ENCODE data around the gene FSCN2. TPM values are rescaled to one million over a fixed set of nuclear protein-coding genes. Genes with fewer than 3 reads are reported as not detected.
A peak's percentile ranks its signal among the peaks of the same experiment; 100 is the strongest.

FSCN2 gene
- total RNA-seq, 2 donors from 2014 or later, result 1.0 to 1.8 TPM

GRCh38 chr17:81516439-81516838 lies 11.7 kb upstream of the FSCN2 start:
- H3K9ac ChIP-seq (ENCODE audit: extremely low read depth, low read length, poor library complexity, severe bottlenecking), result no peak overlapping the region
- no peak for TF ChIP-seq CTCF (conservative IDR thresholded peaks at IDR 0.05)
- peak overlapping the region; percentile 93 for H3K4me3 ChIP-seq (ENCODE audit: low read length)
- Mint-ChIP-seq H3K27me3 (ENCODE audit: insufficient read depth) (peaks cover 12% of the 10 kb centered on the region), H3K9me3 (peaks cover 3% of the 10 kb centered on the region), H3K4me1 (peaks cover 18% of the 10 kb centered on the region), H3K27ac (no peak overlapping the region), H3K36me3 (ENCODE audit: low read depth) (peaks cover 14% of the 10 kb centered on the region), H3K4me3 (peak overlapping the region; percentile 98)
- H3K9me3 ChIP-seq (ENCODE audit: control insufficient read depth, low read length), result no peaks in the 10 kb centered on the region
- DNase-seq, result no peak
- H3K27ac ChIP-seq (ENCODE audit: low read depth, low read length), result no peak overlapping the region
- WGBS, 2 experiments (ENCODE audit: insufficient coverage in 1 of 2, insufficient read length in 1 of 2), result 86 to 100% methylated on average over 2 to 4 of the region's 4 CpGs
- peaks cover 17% of the 10 kb centered on the region for H3K36me3 ChIP-seq (ENCODE audit: control insufficient read depth, insufficient read depth, low read length)
- peaks cover 17% of the 10 kb centered on the region for H3K4me1 ChIP-seq (ENCODE audit: control insufficient read depth, insufficient read depth, low read length)
- H3K27me3 ChIP-seq (ENCODE audit: control insufficient read depth, insufficient read depth, low read length, poor library complexity, severe bottlenecking), result peaks cover 8% of the 10 kb centered on the region

- Mint-ChIP-seq H3K27ac (no peak overlapping the region), H3K4me3 (peak overlapping the region; percentile 98), H3K4me1 (peaks cover 18% of the 10 kb centered on the region), H3K36me3 (ENCODE audit: low read depth) (peaks cover 8% of the 10 kb centered on the region), H3K27me3 (ENCODE audit: insufficient read depth) (peaks cover 17% of the 10 kb centered on the region), H3K9me3 (no peaks in the 10 kb centered on the region)
- Histone ChIP-seq H3K4me3 (ENCODE audit: low read length) (peak overlapping the region; percentile 93), H3K4me1 (ENCODE audit: control insufficient read depth, insufficient read depth, low read length) (peaks cover 17% of the 10 kb centered on the region), H3K9me3 (ENCODE audit: control insufficient read depth, low read length) (no peaks in the 10 kb centered on the region), H3K27ac (ENCODE audit: low read depth, low read length) (no peak overlapping the region), H3K9ac (ENCODE audit: extremely low read depth, low read length, poor library complexity, severe bottlenecking) (no peak overlapping the region), H3K27me3 (ENCODE audit: control insufficient read depth, insufficient read depth, low read length, poor library complexity, severe bottlenecking) (peaks cover 8% of the 10 kb centered on the region), H3K36me3 (ENCODE audit: control insufficient read depth, insufficient read depth, low read length) (peaks cover 12% of the 10 kb centered on the region)
- no peak for DNase-seq
- TF ChIP-seq CTCF (conservative IDR thresholded peaks at IDR 0.05), result no peak
- WGBS, 2 experiments (ENCODE audit: insufficient coverage in 1 of 2, insufficient read length in 1 of 2), result 79 to 87% methylated on average over 4 to 9 of the region's 9 CpGs
These were observed 11.2 kb upstream of the FSCN2 start for GRCh38 chr17:81517009-81517338.

- H3K9me3 Mint-ChIP-seq, result no peaks in the 10 kb centered on the region
- Histone ChIP-seq H3K4me1 (ENCODE audit: control insufficient read depth, insufficient read depth, low read length) (peaks cover 17% of the 10 kb centered on the region), H3K9me3 (ENCODE audit: control insufficient read depth, low read length) (no peaks in the 10 kb centered on the region), H3K4me3 (ENCODE audit: low read length) (peak overlapping the region; percentile 93), H3K27me3 (ENCODE audit: control insufficient read depth, insufficient read depth, low read length, poor library complexity, severe bottlenecking) (peaks cover 8% of the 10 kb centered on the region), H3K9ac (ENCODE audit: extremely low read depth, low read length, poor library complexity, severe bottlenecking) (no peak overlapping the region), H3K36me3 (ENCODE audit: control insufficient read depth, insufficient read depth, low read length) (peaks cover 8% of the 10 kb centered on the region), H3K27ac (ENCODE audit: low read depth, low read length) (no peak overlapping the region)
- no peak for TF ChIP-seq CTCF (conservative IDR thresholded peaks at IDR 0.05)
- peak overlapping the region; percentile 98 for H3K4me3 Mint-ChIP-seq
- 53 to 65% methylated on average over 8 to 24 of the region's 24 CpGs for WGBS, 2 experiments (ENCODE audit: insufficient coverage in 1 of 2, insufficient read length in 1 of 2)
- H3K36me3 Mint-ChIP-seq (ENCODE audit: low read depth), result peaks cover 5% of the 10 kb centered on the region
- peak; percentile 86 for DNase-seq
- peaks cover 18% of the 10 kb centered on the region for H3K4me1 Mint-ChIP-seq
- peaks cover 22% of the 10 kb centered on the region for H3K27me3 Mint-ChIP-seq (ENCODE audit: insufficient read depth)
- no peak overlapping the region for H3K27ac Mint-ChIP-seq
These were observed 10.7 kb upstream of the FSCN2 start for GRCh38 chr17:81517339-81518112.

Data from endodermal cell (in vitro differentiated cells).